Omental fat pad (tissue), 4 donors: Measurements from ENCODE around the gene ATP6V1G2. TPM values are rescaled to one million over a fixed set of nuclear protein-coding genes. Genes with fewer than 3 reads are reported as not detected.

Source experiments
- ATAC-seq: fragments of 150-250 bp; one replicate; pipeline ENCODE4 v1.9.1; 2016; ENCODE audit warnings: mild to moderate bottlenecking, moderate library complexity; ENCODE audit not compliant: low FRiP score
- DNase-seq: peaks from one replicate; pipeline ENCODE4 v3.0.0-alpha.2; 2019; ENCODE audit warnings: low spot score
- total RNA-seq, 4 donors: library from RNA; depleted of rRNA; stranded (reverse); fragments of >200 nt; gene quantifications; one replicate each; pipeline ENCODE4 v1.1.0, GENCODE V29; 2016
- TF ChIP-seq, protein P1 (sequence below), 3 donors: fragments of 450-650 bp; IDR thresholded peaks; one replicate each; pipeline ENCODE4 v1.5.1; 2016 to 2017; ENCODE audit warnings: antibody characterized with exemption in 3 of 3, mild to moderate bottlenecking in 3 of 3, moderate library complexity in 2 of 3

The ATP6V1G2 gene
- total RNA-seq, 4 donors from 2014 or later, result 0.74 to 2.6 (median 2.4) TPM; not detected in 1

DNA sequence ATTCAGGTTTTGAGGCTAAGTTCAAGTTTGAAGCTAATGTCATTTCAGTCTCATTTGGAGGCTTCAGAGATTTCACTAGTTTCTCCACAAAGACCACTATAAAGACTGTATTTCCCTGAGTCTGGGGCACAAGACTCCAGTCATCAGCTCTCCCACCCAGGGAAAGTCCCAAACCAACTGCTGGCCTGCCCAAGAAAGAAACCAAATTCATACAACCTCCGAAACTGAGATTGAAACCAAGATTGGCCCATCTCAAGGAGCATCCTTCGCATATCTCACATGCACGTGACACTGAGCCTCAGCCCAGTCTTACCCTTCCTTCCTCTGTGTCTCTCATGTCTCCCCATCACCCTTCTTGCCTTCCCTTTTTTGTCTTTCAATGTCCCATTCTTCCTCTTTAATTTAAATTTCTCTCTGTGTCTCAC is 22.1 kb upstream of the ATP6V1G2 start:
- no peak for DNase-seq
- TF ChIP-seq, protein P1, sequence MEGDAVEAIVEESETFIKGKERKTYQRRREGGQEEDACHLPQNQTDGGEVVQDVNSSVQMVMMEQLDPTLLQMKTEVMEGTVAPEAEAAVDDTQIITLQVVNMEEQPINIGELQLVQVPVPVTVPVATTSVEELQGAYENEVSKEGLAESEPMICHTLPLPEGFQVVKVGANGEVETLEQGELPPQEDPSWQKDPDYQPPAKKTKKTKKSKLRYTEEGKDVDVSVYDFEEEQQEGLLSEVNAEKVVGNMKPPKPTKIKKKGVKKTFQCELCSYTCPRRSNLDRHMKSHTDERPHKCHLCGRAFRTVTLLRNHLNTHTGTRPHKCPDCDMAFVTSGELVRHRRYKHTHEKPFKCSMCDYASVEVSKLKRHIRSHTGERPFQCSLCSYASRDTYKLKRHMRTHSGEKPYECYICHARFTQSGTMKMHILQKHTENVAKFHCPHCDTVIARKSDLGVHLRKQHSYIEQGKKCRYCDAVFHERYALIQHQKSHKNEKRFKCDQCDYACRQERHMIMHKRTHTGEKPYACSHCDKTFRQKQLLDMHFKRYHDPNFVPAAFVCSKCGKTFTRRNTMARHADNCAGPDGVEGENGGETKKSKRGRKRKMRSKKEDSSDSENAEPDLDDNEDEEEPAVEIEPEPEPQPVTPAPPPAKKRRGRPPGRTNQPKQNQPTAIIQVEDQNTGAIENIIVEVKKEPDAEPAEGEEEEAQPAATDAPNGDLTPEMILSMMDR (IDR thresholded peaks at IDR 0.05), result no peak
- ATAC-seq, result no peak

DNA sequence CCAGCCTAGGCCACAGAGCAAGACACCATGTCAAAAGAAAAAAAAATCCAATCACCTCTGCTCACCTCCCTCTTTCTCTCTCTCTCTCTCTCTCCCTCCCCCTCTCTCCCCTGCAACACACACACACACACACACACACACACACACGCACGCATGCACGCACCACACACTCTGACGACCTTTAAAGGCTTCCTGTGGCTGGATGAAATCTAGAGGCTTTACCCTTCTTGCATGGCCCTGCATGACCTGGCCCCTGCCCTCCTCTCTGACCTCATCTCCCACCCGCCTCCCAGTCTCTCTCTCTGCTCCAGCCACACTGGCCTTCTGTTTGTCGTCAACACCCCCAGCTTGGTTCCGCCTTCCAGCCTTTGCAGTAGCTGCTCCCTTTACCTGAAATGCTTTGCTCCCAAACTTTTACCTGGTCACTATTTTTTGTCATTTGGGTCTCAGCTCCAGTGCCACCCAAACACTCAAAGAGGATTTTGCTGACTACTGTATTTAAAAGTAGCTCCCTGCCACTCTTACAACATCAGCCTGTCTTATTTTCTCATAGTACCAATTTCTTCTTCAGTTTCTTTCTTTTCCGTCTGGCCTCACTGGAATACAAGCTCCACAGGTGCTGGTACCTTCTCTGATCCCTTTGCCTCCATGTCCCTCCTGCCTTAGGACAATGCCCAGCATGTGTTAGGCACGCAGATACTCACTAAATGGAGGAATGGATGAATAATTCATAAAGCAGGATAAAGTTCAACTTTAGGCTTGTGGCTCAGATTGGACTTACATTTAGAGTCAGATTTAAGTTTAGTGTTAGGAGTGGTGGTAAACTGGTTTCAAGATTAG is 21.3 kb upstream of the ATP6V1G2 start:
- ATAC-seq, result no peak
- DNase-seq, result no peak
- TF ChIP-seq, protein P1 (IDR thresholded peaks at IDR 0.05), result no peak

DNA sequence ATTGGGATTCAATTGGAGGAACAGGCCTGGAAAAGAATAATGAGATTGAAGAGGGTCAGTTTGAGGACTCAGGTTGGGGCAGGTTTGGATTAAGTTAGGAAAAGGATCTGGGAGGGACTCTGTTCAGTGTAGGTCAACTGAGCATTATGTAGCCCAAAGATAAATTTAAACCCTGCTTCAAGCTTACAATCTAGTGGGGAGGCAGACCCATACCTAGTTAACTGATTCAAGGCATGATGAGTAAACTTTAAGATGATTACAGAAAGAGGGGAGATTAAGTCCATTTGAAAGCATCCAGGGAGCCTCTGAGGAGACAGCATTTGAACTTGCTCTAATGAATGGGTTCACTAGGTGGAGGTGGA is 14.3 kb upstream of the ATP6V1G2 start:
- DNase-seq (no peak), ATAC-seq (no peak)

DNA sequence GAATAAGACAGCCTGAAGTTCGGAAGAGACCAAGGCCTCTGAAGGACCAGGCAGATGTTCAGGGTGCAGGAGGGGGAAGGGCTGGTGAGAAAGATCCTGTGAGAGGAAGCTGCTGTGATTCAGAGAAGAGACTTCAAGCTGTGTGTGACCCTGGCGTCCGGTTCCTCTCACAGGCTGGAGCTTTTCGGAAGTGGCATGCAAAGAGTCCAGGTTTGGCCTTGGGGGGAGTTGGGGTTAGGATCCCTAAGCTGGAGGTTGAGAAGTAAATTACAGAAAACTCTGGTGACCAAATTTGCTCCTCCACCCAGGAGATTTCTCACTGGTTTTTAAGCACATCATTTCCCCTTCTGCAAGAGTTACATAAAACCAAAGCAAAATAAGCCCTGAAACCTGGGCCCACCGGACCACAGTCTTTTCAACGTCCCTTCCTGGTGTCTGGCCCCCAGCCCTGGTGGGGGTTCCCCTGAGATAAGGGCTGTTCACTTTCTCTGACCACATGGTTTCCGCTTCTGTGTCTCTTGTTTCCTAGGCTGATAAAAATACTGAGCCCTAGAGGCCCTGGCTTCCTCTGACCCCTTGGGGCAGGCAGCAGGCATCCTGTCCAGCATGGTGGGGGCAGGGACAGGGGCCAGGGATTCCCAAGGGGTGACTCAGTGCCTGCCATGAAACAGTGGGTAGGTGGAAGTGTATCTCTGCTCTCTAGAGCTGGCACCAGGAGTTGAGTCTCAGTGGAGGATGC is 13.7 kb upstream of the ATP6V1G2 start:
- ATAC-seq, result peak; percentile 56
- no peak for DNase-seq
- TF ChIP-seq, protein P1 (IDR thresholded peaks at IDR 0.05), result no peak

More for the DNA sequence above, 14.3 kb upstream of the ATP6V1G2 start:
- TF ChIP-seq, protein P1 (IDR thresholded peaks at IDR 0.05), result no peak

DNA sequence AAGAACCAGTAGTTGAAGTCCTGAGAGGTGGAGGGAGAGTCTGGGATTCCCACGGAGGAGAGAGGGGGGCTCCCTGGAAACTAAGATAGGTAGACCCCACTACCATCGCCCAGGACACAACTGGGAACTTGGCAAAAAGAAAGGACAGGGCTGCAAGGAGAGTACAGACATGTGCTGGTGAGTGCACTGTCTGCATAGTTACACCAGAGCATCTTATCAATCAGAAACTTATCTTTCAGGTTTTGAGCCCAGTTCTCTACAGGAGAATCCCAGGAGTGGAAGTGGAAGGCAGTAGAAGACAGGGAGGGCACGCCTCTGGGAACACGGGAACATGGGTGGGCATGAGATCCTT is 13.2 kb upstream of the ATP6V1G2 start:
- DNase-seq, result no peak
- no peak for ATAC-seq
- TF ChIP-seq, protein P1 (IDR thresholded peaks at IDR 0.05), result no peak

DNA sequence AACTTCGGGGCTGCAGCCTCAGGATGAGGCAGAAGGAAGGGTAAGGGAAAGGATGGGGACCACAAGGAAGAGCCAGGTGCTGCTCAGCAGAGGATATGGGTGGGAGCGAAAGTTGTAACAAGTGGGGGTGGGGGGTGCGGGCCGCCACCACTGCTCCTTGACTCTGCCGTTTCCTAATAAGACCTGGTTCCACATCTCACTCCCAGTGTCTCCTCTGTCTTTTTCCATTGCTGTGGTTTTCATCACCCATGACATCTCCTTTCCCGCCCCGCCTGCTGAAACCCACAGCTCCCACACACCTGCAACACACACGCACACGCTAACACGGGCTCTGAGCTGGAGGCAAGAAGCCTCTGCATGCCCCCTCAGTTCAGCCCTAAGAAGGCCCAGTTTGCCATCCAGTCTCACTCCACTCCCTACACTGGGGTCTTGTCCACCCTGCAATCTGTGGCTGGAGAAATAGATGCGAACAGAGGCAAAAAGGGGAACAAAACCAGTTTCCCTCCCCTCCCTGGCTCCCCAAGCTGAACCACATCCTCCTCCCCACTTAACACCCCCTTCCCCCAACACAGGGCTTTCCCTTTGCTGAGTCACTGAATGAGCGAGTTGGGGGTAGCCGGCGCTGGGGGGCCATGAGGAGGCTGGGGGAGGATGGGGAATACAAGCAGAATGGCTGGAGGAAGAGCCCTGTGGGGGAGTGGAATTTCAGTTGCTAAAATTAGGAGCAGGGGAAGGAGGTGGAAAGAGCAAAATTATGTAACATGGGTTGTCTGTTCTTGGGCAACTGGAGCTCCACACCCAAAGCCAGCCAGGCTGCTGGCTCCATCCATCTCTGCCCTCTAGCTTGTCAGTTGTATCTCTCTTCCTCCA is 12.5 kb upstream of the ATP6V1G2 start:
- DNase-seq (no peak), ATAC-seq (peak; percentile 56)
- TF ChIP-seq, protein P1 (IDR thresholded peaks at IDR 0.05), result no peak
